Hepatocyte (in vitro differentiated cells): Measurements from ENCODE around the gene RTN4R. TPM values are rescaled to one million over a fixed set of nuclear protein-coding genes. Genes with fewer than 3 reads are reported as not detected.

Experiments
- DNase-seq: peaks from one replicate; pipeline ENCODE4 v3.0.0-alpha.2; 2016; ENCODE audit warnings: low spot score
- H2AFZ ChIP-seq: fragments of 200-600 bp; sonication (generic); 2 replicates; pipeline ENCODE4 v1.6.0; 2016; ENCODE audit warnings: antibody characterized with exemption, mild to moderate bottlenecking
- H3K27ac ChIP-seq: fragments of 200-600 bp; sonication (generic); 2 replicates; pipeline ENCODE4 v1.5.1; 2016; ENCODE audit warnings: mild to moderate bottlenecking
- H3K27me3 ChIP-seq: fragments of 200-600 bp; sonication (generic); 2 replicates; pipeline ENCODE4 v1.6.1; 2016
- H3K36me3 ChIP-seq: fragments of 200-600 bp; sonication (generic); replicated peaks from 2 replicates; pipeline ENCODE4 v1.5.1; 2016; ENCODE audit warnings: low read depth; ENCODE audit not compliant: insufficient read depth
- H3K4me1 ChIP-seq: fragments of 200-600 bp; sonication (generic); 2 replicates; pipeline ENCODE4 v1.5.1; 2016; ENCODE audit warnings: mild to moderate bottlenecking, moderate library complexity; ENCODE audit not compliant: insufficient read depth
- H3K4me2 ChIP-seq: fragments of 200-600 bp; sonication (generic); 2 replicates; pipeline ENCODE4 v1.6.0; 2016
- H3K4me3 ChIP-seq: fragments of 200-600 bp; sonication (generic); 2 replicates; pipeline ENCODE4 v1.5.1; 2016; ENCODE audit warnings: mild to moderate bottlenecking
- H3K79me2 ChIP-seq: fragments of 200-600 bp; sonication (generic); 2 replicates; pipeline ENCODE4 v1.6.0; 2017; ENCODE audit warnings: mild to moderate bottlenecking
- H3K9me2 ChIP-seq: fragments of 200-600 bp; sonication (generic); replicated peaks from 2 replicates; pipeline ENCODE4 v1.6.0; 2017; ENCODE audit warnings: mild to moderate bottlenecking; ENCODE audit not compliant: insufficient read depth
- H3K9me3 ChIP-seq: fragments of 200-600 bp; sonication (generic); 2 replicates; pipeline ENCODE4 v1.5.1; 2016; ENCODE audit warnings: low read depth, mild to moderate bottlenecking
- H4K20me1 ChIP-seq: fragments of 200-600 bp; sonication (generic); 2 replicates; pipeline ENCODE4 v1.6.0; 2016; ENCODE audit warnings: mild to moderate bottlenecking; ENCODE audit not compliant: insufficient read depth, poor library complexity, severe bottlenecking
- EZH2 ChIP-seq: fragments of 200-600 bp; sonication (generic); IDR thresholded peaks from 2 replicates; pipeline ENCODE4 v1.6.1; 2016; ENCODE audit warnings: antibody characterized with exemption, mild to moderate bottlenecking, borderline replicate concordance
- EZH2phosphoT487 ChIP-seq: fragments of 200-600 bp; sonication (generic); IDR thresholded peaks from one replicate; pipeline ENCODE4 v1.6.1; 2018; ENCODE audit warnings: antibody characterized with exemption, mild to moderate bottlenecking, low read depth, moderate library complexity; ENCODE audit not compliant: unreplicated experiment, severe bottlenecking
- WGBS: methylation state at CpG from one replicate; pipeline ENCODE4 v1.1.6; 2016; ENCODE audit warnings: low lambda C conversion rate; ENCODE audit errors: missing lambda C conversion rate; 5-methylcytosine and 5-hydroxymethylcytosine counted together
- polyA plus RNA-seq: library from polyadenylated mRNA; unstranded; fragments of >200 nt; fragmentation: Nextera tagmentation; extraction: Ambion mirVana; gene quantifications from 2 replicates; pipeline ENCODE4 v1.2.1, GENCODE V29; 2016
- total RNA-seq: library from RNA; depleted of rRNA; stranded (reverse); fragments of >200 nt; gene quantifications from 2 replicates; pipeline ENCODE4 v1.2.3, GENCODE V29; 2014
- TF ChIP-seq, protein P1 (sequence below): fragments of 200-600 bp; sonication (generic); IDR thresholded peaks from 2 replicates; pipeline ENCODE4 v1.5.1; 2016; ENCODE audit warnings: antibody characterized with exemption, mild to moderate bottlenecking; ENCODE audit not compliant: poor library complexity

Gene RTN4R
- total and polyA plus RNA-seq, 2 experiments from 2014 or later, result 7.9 to 16.9 TPM

DNA sequence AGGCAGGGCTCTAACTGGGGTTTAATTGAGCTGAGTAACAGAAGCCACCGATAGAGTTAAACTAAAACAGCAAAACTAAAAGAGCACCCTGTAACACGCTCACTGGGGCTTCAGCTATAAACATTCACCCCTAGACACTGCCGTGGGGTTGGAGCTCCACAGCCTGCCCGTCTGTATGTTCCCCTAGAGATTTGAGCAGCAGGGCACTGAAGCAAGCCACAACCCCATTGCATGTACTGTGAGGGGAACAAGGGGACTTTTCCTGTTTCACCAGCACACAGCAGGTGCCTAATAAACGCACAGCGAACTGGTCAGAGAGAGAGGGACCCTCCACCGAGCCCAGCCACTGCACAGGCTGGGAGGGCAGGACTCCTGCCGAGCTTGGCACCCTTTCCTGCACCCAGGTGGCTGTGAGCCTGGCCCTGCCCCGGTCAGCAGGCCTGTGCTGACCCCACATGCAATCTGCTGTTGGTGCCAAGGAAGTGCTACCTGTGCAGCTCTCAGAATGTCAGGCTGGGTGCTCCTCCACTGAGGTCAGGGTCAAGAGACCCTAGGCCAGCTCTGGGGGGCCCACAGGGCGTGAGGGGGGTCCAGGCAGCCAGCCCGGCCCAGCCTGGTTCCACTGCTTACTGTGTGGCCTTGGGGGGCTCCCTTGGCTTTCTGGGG is 31.9 kb downstream of the RTN4R start:
- no peaks in the 10 kb centered on the region for H3K79me2 ChIP-seq
- H3K4me1 ChIP-seq, result peaks cover 21% of the 10 kb centered on the region
- no peak overlapping the region for H3K27ac ChIP-seq
- no peak for TF ChIP-seq EZH2phosphoT487
- TF ChIP-seq, protein P1, sequence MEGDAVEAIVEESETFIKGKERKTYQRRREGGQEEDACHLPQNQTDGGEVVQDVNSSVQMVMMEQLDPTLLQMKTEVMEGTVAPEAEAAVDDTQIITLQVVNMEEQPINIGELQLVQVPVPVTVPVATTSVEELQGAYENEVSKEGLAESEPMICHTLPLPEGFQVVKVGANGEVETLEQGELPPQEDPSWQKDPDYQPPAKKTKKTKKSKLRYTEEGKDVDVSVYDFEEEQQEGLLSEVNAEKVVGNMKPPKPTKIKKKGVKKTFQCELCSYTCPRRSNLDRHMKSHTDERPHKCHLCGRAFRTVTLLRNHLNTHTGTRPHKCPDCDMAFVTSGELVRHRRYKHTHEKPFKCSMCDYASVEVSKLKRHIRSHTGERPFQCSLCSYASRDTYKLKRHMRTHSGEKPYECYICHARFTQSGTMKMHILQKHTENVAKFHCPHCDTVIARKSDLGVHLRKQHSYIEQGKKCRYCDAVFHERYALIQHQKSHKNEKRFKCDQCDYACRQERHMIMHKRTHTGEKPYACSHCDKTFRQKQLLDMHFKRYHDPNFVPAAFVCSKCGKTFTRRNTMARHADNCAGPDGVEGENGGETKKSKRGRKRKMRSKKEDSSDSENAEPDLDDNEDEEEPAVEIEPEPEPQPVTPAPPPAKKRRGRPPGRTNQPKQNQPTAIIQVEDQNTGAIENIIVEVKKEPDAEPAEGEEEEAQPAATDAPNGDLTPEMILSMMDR, result no peak
- H3K4me3 ChIP-seq, result no peak overlapping the region
- WGBS, result 89% methylated on average over 11 of the region's 11 CpGs
- H4K20me1 ChIP-seq, result no peaks in the 10 kb centered on the region
- H2AFZ ChIP-seq, result no peak overlapping the region
- DNase-seq, result no peak
- no peaks in the 10 kb centered on the region for H3K9me3 ChIP-seq
- H3K9me2 ChIP-seq, result no peaks in the 10 kb centered on the region
- no peaks in the 10 kb centered on the region for H3K27me3 ChIP-seq
- H3K4me2 ChIP-seq, result no peak overlapping the region
- H3K36me3 ChIP-seq, result no peaks in the 10 kb centered on the region

DNA sequence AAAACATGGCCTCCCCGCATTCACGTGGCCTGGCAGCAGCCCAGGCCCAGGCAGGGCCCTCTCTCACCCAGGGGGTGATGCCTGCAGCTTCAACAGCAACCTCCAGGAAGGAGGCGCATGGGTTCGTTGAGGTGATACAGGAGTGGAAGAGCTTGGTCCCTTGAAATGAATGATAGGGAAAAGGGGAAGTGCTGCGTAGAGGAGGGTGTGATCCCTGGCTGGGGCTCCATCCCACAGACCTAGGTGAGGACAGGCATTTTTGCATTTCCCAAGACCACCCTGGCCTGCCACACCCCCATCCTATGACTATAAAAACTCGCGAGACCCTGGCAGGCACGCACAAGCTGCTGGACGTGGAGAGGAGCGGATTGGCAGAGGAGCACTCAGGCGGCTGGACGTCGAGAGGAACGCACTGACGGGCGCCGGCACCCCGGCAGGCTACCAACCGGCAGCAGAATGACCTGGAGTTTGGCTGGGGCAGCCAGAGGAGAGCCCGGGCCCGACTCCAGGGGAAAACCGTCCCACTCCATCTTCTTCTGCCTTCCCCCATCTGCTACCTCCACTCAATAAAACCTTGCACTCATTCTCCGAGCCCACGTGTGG is 32.6 kb downstream of the RTN4R start:
- 91% methylated on average over 24 of the region's 24 CpGs for WGBS
- peaks cover 21% of the 10 kb centered on the region for H3K4me1 ChIP-seq
- no peaks in the 10 kb centered on the region for H3K27me3 ChIP-seq
- H3K9me2 ChIP-seq, result no peaks in the 10 kb centered on the region
- no peak overlapping the region for H3K4me2 ChIP-seq
- no peaks in the 10 kb centered on the region for H3K9me3 ChIP-seq
- H3K36me3 ChIP-seq, result no peaks in the 10 kb centered on the region
- no peaks in the 10 kb centered on the region for H3K79me2 ChIP-seq
- DNase-seq, result no peak
- no peak overlapping the region for H3K27ac ChIP-seq
- TF ChIP-seq EZH2 (no peak), EZH2phosphoT487 (no peak)
- TF ChIP-seq, protein P1, result no peak
- no peak overlapping the region for H2AFZ ChIP-seq
- no peak overlapping the region for H3K4me3 ChIP-seq
- H4K20me1 ChIP-seq, result no peaks in the 10 kb centered on the region

DNA sequence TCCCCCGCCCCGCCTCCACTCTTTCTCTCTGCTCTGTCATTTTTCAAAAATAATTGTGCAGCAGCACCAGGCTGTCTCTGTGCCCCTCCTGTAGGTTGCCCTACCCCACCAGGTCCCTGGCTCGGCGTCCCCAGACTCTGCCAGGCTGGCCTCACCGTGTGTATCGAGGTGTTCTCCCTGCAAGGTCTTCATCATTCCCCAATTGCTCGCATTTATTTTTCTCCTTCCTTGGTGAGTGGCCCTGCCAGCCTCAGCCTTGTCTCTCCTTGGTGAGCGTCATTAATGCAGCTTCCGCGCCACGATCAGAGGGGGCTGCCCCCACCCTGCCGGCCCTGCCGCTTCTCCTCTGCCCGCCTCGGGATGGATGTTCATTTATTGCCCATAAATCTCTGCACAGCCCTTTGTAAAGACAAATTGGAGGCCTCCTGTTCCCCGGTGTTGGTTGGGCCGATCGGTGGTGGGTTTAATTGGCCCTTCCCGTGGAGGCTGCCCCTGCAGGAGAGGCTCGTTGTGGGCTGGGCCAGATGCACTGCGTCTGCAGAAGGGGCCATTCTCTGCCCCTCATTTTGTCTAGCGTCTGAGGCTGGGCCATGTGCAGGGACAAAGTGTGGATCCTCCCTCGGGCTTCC is 33.2 kb downstream of the RTN4R start:
- Histone ChIP-seq H3K4me3 (no peak overlapping the region), H3K27ac (no peak overlapping the region), H3K4me2 (no peak overlapping the region), H3K9me3 (no peaks in the 10 kb centered on the region), H4K20me1 (no peaks in the 10 kb centered on the region), H3K4me1 (peaks cover 21% of the 10 kb centered on the region), H3K27me3 (no peaks in the 10 kb centered on the region), H3K79me2 (no peaks in the 10 kb centered on the region), H3K36me3 (no peaks in the 10 kb centered on the region), H2AFZ (no peak overlapping the region), H3K9me2 (no peaks in the 10 kb centered on the region)
- TF ChIP-seq, protein P1, result no peak
- no peak for TF ChIP-seq EZH2phosphoT487
- no peak for TF ChIP-seq EZH2
- DNase-seq, result no peak
- WGBS, result 57% methylated on average over 23 of the region's 23 CpGs
